GM23338 (cell line): ENCODE results near the gene FAM47C. TPM values are rescaled to one million over a fixed set of nuclear protein-coding genes. Genes with fewer than 3 reads are reported as not detected.

Source experiments
- ATAC-seq: fragments of 200-7000 bp; cut with Tn5 transposase; 3 replicates; pipeline ENCODE4 v1.9.1; 2020
- DNase-seq: peaks from one replicate; pipeline ENCODE4 v3.0.0-alpha.2; 2015; ENCODE audit warnings: low spot score
- H2AFZ ChIP-seq: fragments of 200-600 bp; sonication (generic); 2 replicates; pipeline ENCODE4 v1.8.0; 2016; ENCODE audit warnings: antibody characterized with exemption, mild to moderate bottlenecking, moderate library complexity
- H3F3A ChIP-seq: fragments of 200-600 bp; sonication (generic); replicated peaks from 2 replicates; pipeline ENCODE4 v1.8.0; 2017; ENCODE audit warnings: antibody characterized with exemption, mixed run types, low read depth
- H3K27ac ChIP-seq: fragments of 200-600 bp; sonication (generic); 2 replicates; pipeline ENCODE4 v1.6.1; 2016; ENCODE audit warnings: low read depth
- H3K27me3 ChIP-seq: fragments of 200-600 bp; sonication (generic); 2 replicates; pipeline ENCODE4 v1.8.0; 2016; ENCODE audit warnings: mild to moderate bottlenecking, mixed run types, moderate library complexity; ENCODE audit not compliant: insufficient read depth
- H3K36me3 ChIP-seq: fragments of 200-600 bp; sonication (generic); 2 replicates; pipeline ENCODE4 v1.8.0; 2016; ENCODE audit warnings: mild to moderate bottlenecking; ENCODE audit not compliant: insufficient read depth
- H3K4me1 ChIP-seq: fragments of 200-600 bp; sonication (generic); 2 replicates; pipeline ENCODE4 v1.8.0; 2016; ENCODE audit warnings: mild to moderate bottlenecking, moderate library complexity; ENCODE audit not compliant: insufficient read depth
- H3K4me2 ChIP-seq: fragments of 200-600 bp; sonication (generic); 2 replicates; pipeline ENCODE4 v1.7.1; 2017; ENCODE audit warnings: mixed run types
- H3K4me3 ChIP-seq: fragments of 200-600 bp; sonication (generic); 2 replicates; pipeline ENCODE4 v1.6.1; 2016; ENCODE audit warnings: mixed run types
- H3K79me2 ChIP-seq: fragments of 200-600 bp; sonication (generic); replicated peaks from 2 replicates; pipeline ENCODE4 v1.8.0; 2017; ENCODE audit warnings: mild to moderate bottlenecking; ENCODE audit not compliant: insufficient read depth
- H3K9me2 ChIP-seq: fragments of 200-600 bp; sonication (generic); 2 replicates; pipeline ENCODE4 v1.8.0; 2017; ENCODE audit not compliant: insufficient read depth
- H4K20me1 ChIP-seq: fragments of 200-600 bp; sonication (generic); replicated peaks from 2 replicates; pipeline ENCODE4 v1.8.0; 2017; ENCODE audit warnings: mild to moderate bottlenecking; ENCODE audit not compliant: insufficient read depth
- H3K27ac Mint-ChIP-seq: 2 replicates; pipeline ENCODE4 v1.8.0; 2020; ENCODE audit warnings: inconsistent platforms, mild to moderate bottlenecking, moderate library complexity, mixed read lengths
- H3K27me3 Mint-ChIP-seq: 3 replicates; pipeline ENCODE4 v1.8.0; 2022; ENCODE audit warnings: low read depth, mild to moderate bottlenecking, moderate library complexity, mixed read lengths, inconsistent platforms; ENCODE audit not compliant: insufficient read depth, poor library complexity
- H3K36me3 Mint-ChIP-seq: 3 replicates; pipeline ENCODE4 v1.8.0; 2021; ENCODE audit warnings: low read depth, mild to moderate bottlenecking, inconsistent platforms, moderate library complexity, mixed read lengths
- H3K4me1 Mint-ChIP-seq: 3 replicates; pipeline ENCODE4 v1.8.0; 2020; ENCODE audit warnings: mild to moderate bottlenecking, inconsistent platforms, mixed read lengths
- H3K4me3 Mint-ChIP-seq: 3 replicates; pipeline ENCODE4 v1.8.0; 2021; ENCODE audit warnings: moderate library complexity, mild to moderate bottlenecking, inconsistent platforms, mixed read lengths
- H3K9me3 Mint-ChIP-seq: 3 replicates; pipeline ENCODE4 v1.8.0; 2020; ENCODE audit warnings: moderate library complexity, mild to moderate bottlenecking, inconsistent platforms, mixed read lengths
- CREB1 ChIP-seq: fragments of 250-450 bp; sonication (Bioruptor Pico); IDR thresholded peaks from 2 replicates; pipeline ENCODE4 v1.5.0; 2020; ENCODE audit warnings: low read depth, mild to moderate bottlenecking, moderate library complexity
- EZH2 ChIP-seq: fragments of 200-600 bp; sonication (generic); IDR thresholded peaks from one replicate; pipeline ENCODE4 v1.8.0; 2017; ENCODE audit warnings: antibody characterized with exemption, mild to moderate bottlenecking, low read depth; ENCODE audit not compliant: unreplicated experiment
- EZH2phosphoT487 ChIP-seq: fragments of 200-600 bp; sonication (generic); IDR thresholded peaks from one replicate; pipeline ENCODE4 v1.8.1; 2018; ENCODE audit warnings: antibody characterized with exemption; ENCODE audit not compliant: unreplicated experiment
- JUNB ChIP-seq: IDR thresholded peaks from one replicate; pipeline ENCODE4 v1.6.1; 2016; ENCODE audit warnings: antibody characterized with exemption; ENCODE audit not compliant: unreplicated experiment
- NANOG ChIP-seq: IDR thresholded peaks from 2 replicates; pipeline ENCODE4 v1.6.1; 2016; ENCODE audit warnings: antibody characterized with exemption, borderline replicate concordance
- POLR2AphosphoS5 ChIP-seq: IDR thresholded peaks from 2 replicates; pipeline ENCODE4 v1.6.1; 2016; ENCODE audit warnings: antibody characterized with exemption, low read depth
- STAT1 ChIP-seq: IDR thresholded peaks from one replicate; pipeline ENCODE4 v1.6.1; 2016; ENCODE audit warnings: antibody characterized with exemption; ENCODE audit not compliant: unreplicated experiment
- ZNF114 ChIP-seq: fragments of 250-450 bp; sonication (Bioruptor Pico); IDR thresholded peaks from 2 replicates; pipeline ENCODE4 v1.5.0; 2020; ENCODE audit warnings: mild to moderate bottlenecking, moderate library complexity
- ZNF331 ChIP-seq: fragments of 250-450 bp; sonication (Bioruptor Pico); IDR thresholded peaks from 2 replicates; pipeline ENCODE4 v1.5.0; 2020; ENCODE audit warnings: low read depth, mild to moderate bottlenecking, moderate library complexity
- polyA plus RNA-seq: library from polyadenylated mRNA; unstranded; fragments of >200 nt; fragmentation: Nextera tagmentation; extraction: Ambion mirVana; gene quantifications from 2 replicates; pipeline ENCODE4 v1.2.1, GENCODE V29; 2016
- total RNA-seq: library from RNA; depleted of rRNA; stranded (reverse); fragments of >200 nt; shearing (Covaris generic); gene quantifications from 2 replicates; pipeline ENCODE4 v1.2.3, GENCODE V29; 2014
- TF ChIP-seq, protein P1 (sequence below): fragments of 250-450 bp; sonication (Bioruptor Pico); IDR thresholded peaks from 2 replicates; pipeline ENCODE4 v1.5.0; 2020; ENCODE audit warnings: mild to moderate bottlenecking, moderate library complexity
- TF ChIP-seq, protein P2 (sequence below): IDR thresholded peaks from one replicate; pipeline ENCODE4 v1.6.1; 2018; ENCODE audit warnings: antibody characterized with exemption; ENCODE audit not compliant: unreplicated experiment
- TF ChIP-seq, protein P3 (sequence below): IDR thresholded peaks from 2 replicates; pipeline ENCODE4 v1.6.1; 2016; ENCODE audit warnings: antibody characterized with exemption
- TF ChIP-seq, protein P4 (sequence below), 2 experiments: fragments of 200-600 bp in 1 of 2; sonication (generic) in 1 of 2; conservative IDR thresholded peaks; 2 replicates each; pipeline versions ENCODE4 v1.5.1 to v1.6.1; 2016 to 2017; ENCODE audit warnings: antibody characterized with exemption in 2 of 2, low read depth in 2 of 2, mild to moderate bottlenecking in 2 of 2, moderate library complexity in 1 of 2

Gene FAM47C
- total and polyA plus RNA-seq, 2 experiments from 2014 or later = not detected

DNA sequence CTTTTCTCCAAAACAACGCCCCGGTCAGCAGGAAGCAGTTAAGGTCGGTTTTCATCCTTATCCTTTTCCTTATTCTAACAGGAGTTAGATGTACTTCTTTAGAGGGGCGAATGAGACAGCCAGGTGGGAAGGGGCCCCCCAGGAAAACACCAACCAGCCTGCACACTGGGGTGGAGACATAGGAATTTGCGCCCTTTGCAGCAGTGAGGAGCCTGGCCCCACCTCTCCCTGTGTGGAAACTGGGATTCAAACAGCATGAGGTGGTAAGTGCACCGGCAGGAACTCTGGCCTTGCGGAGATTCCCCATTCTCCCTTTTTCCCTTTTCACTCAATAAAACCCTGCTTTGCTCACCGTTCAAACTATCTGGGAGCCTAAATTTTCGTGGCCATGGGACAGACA is 8.0 kb upstream of the FAM47C start:
- H4K20me1 ChIP-seq = no peaks in the 10 kb centered on the region
- DNase-seq (no peak), ATAC-seq (peak; percentile 58)
- H3K9me2 ChIP-seq = no peaks in the 10 kb centered on the region
- no peak overlapping the region for H3K27ac ChIP-seq
- TF ChIP-seq ZNF114 (no peak), STAT1 (no peak), EZH2phosphoT487 (no peak), NANOG (no peak), EZH2 (no peak), ZNF331 (CRISPR knock-in tag) (no peak), POLR2AphosphoS5 (no peak), CREB1 (no peak), JUNB (no peak)
- TF ChIP-seq, protein P1, sequence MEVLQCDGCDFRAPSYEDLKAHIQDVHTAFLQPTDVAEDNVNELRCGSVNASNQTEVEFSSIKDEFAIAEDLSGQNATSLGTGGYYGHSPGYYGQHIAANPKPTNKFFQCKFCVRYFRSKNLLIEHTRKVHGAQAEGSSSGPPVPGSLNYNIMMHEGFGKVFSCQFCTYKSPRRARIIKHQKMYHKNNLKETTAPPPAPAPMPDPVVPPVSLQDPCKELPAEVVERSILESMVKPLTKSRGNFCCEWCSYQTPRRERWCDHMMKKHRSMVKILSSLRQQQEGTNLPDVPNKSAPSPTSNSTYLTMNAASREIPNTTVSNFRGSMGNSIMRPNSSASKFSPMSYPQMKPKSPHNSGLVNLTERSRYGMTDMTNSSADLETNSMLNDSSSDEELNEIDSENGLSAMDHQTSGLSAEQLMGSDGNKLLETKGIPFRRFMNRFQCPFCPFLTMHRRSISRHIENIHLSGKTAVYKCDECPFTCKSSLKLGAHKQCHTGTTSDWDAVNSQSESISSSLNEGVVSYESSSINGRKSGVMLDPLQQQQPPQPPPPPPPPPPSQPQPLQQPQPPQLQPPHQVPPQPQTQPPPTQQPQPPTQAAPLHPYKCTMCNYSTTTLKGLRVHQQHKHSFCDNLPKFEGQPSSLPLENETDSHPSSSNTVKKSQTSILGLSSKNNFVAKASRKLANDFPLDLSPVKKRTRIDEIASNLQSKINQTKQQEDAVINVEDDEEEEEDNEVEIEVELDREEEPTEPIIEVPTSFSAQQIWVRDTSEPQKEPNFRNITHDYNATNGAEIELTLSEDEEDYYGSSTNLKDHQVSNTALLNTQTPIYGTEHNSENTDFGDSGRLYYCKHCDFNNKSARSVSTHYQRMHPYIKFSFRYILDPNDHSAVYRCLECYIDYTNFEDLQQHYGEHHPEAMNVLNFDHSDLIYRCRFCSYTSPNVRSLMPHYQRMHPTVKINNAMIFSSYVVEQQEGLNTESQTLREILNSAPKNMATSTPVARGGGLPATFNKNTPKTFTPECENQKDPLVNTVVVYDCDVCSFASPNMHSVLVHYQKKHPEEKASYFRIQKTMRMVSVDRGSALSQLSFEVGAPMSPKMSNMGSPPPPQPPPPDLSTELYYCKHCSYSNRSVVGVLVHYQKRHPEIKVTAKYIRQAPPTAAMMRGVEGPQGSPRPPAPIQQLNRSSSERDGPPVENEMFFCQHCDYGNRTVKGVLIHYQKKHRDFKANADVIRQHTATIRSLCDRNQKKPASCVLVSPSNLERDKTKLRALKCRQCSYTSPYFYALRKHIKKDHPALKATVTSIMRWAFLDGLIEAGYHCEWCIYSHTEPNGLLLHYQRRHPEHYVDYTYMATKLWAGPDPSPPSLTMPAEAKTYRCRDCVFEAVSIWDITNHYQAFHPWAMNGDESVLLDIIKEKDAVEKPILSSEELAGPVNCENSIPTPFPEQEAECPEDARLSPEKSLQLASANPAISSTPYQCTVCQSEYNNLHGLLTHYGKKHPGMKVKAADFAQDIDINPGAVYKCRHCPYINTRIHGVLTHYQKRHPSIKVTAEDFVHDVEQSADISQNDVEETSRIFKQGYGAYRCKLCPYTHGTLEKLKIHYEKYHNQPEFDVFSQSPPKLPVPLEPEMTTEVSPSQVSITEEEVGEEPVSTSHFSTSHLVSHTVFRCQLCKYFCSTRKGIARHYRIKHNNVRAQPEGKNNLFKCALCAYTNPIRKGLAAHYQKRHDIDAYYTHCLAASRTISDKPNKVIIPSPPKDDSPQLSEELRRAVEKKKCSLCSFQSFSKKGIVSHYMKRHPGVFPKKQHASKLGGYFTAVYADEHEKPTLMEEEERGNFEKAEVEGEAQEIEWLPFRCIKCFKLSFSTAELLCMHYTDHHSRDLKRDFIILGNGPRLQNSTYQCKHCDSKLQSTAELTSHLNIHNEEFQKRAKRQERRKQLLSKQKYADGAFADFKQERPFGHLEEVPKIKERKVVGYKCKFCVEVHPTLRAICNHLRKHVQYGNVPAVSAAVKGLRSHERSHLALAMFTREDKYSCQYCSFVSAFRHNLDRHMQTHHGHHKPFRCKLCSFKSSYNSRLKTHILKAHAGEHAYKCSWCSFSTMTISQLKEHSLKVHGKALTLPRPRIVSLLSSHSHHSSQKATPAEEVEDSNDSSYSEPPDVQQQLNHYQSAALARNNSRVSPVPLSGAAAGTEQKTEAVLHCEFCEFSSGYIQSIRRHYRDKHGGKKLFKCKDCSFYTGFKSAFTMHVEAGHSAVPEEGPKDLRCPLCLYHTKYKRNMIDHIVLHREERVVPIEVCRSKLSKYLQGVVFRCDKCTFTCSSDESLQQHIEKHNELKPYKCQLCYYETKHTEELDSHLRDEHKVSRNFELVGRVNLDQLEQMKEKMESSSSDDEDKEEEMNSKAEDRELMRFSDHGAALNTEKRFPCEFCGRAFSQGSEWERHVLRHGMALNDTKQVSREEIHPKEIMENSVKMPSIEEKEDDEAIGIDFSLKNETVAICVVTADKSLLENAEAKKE = no peak
- TF ChIP-seq, protein P2, sequence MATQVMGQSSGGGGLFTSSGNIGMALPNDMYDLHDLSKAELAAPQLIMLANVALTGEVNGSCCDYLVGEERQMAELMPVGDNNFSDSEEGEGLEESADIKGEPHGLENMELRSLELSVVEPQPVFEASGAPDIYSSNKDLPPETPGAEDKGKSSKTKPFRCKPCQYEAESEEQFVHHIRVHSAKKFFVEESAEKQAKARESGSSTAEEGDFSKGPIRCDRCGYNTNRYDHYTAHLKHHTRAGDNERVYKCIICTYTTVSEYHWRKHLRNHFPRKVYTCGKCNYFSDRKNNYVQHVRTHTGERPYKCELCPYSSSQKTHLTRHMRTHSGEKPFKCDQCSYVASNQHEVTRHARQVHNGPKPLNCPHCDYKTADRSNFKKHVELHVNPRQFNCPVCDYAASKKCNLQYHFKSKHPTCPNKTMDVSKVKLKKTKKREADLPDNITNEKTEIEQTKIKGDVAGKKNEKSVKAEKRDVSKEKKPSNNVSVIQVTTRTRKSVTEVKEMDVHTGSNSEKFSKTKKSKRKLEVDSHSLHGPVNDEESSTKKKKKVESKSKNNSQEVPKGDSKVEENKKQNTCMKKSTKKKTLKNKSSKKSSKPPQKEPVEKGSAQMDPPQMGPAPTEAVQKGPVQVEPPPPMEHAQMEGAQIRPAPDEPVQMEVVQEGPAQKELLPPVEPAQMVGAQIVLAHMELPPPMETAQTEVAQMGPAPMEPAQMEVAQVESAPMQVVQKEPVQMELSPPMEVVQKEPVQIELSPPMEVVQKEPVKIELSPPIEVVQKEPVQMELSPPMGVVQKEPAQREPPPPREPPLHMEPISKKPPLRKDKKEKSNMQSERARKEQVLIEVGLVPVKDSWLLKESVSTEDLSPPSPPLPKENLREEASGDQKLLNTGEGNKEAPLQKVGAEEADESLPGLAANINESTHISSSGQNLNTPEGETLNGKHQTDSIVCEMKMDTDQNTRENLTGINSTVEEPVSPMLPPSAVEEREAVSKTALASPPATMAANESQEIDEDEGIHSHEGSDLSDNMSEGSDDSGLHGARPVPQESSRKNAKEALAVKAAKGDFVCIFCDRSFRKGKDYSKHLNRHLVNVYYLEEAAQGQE = no peak
- TF ChIP-seq, protein P3, sequence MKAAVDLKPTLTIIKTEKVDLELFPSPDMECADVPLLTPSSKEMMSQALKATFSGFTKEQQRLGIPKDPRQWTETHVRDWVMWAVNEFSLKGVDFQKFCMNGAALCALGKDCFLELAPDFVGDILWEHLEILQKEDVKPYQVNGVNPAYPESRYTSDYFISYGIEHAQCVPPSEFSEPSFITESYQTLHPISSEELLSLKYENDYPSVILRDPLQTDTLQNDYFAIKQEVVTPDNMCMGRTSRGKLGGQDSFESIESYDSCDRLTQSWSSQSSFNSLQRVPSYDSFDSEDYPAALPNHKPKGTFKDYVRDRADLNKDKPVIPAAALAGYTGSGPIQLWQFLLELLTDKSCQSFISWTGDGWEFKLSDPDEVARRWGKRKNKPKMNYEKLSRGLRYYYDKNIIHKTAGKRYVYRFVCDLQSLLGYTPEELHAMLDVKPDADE = no peak
- TF ChIP-seq, protein P4, sequence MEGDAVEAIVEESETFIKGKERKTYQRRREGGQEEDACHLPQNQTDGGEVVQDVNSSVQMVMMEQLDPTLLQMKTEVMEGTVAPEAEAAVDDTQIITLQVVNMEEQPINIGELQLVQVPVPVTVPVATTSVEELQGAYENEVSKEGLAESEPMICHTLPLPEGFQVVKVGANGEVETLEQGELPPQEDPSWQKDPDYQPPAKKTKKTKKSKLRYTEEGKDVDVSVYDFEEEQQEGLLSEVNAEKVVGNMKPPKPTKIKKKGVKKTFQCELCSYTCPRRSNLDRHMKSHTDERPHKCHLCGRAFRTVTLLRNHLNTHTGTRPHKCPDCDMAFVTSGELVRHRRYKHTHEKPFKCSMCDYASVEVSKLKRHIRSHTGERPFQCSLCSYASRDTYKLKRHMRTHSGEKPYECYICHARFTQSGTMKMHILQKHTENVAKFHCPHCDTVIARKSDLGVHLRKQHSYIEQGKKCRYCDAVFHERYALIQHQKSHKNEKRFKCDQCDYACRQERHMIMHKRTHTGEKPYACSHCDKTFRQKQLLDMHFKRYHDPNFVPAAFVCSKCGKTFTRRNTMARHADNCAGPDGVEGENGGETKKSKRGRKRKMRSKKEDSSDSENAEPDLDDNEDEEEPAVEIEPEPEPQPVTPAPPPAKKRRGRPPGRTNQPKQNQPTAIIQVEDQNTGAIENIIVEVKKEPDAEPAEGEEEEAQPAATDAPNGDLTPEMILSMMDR (conservative IDR thresholded peaks at IDR 0.05; ENCODE audit: low read depth in 2 of 2) = no peak
- H3K36me3 ChIP-seq = no peaks in the 10 kb centered on the region
- no peaks in the 10 kb centered on the region for H3K27me3 Mint-ChIP-seq
- H3K36me3 Mint-ChIP-seq = no peaks in the 10 kb centered on the region
- no peaks in the 10 kb centered on the region for H3K9me3 Mint-ChIP-seq
- H3K4me1 Mint-ChIP-seq = peaks cover 9% of the 10 kb centered on the region
- no peak overlapping the region for H3K4me2 ChIP-seq
- H3F3A ChIP-seq = no peaks in the 10 kb centered on the region
- peak overlapping the region; percentile 32; the same call in 1 of the 2 replicates for H2AFZ ChIP-seq
- H3K4me3 ChIP-seq = no peak overlapping the region
- H3K27me3 ChIP-seq = no peaks in the 10 kb centered on the region
- no peak overlapping the region for H3K27ac Mint-ChIP-seq
- no peak overlapping the region for H3K4me3 Mint-ChIP-seq
- H3K79me2 ChIP-seq = no peaks in the 10 kb centered on the region
- H3K4me1 ChIP-seq = peaks cover 3% of the 10 kb centered on the region; the same call in 1 of the 2 replicates
